ENCODE results near the gene MPV17.

DNA sequence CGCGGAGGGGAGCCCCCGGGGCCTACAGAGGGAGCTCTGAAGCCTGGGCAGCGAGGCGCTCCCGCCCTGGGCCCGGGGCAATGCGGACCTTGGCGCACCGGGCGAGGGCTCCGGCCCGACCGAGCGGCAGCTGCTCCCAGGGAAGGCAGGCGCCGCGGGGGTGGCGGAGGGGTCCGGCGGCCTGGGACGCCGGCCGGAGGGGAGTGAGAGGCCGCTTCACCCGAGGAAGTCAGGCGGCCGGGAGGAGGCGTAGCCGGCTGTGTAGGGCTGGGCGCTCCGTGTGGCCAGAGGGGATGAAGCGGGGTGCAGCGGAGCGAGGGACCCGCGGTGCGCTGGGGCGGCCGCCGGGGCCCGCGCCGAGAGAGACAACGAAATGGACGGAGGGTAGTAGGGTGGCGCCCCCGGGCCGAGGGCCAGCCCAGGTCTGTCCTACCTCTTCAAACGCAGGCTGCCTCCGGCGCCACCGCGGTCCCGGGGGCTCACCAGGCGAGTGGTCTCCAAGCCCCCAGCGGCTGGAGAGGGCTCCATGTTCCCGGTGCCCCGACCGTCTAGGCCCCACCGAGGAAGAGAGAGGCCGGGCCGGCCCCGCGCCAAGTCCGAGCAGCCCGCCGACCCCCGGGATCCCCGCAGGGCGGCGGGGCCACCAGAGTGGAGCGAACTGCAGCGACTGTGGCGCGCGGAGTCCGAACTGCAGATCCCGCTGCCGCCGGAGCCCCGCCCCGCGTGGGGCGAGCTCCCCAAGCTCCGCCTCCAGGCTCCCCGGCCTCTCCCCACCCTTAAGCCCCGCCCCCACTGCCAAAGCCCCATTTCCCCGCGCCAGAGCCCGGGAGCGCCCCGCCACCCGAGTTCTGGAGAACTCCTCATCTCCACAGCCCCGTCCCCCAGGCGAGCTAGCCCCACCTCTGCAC is 60.3 kb downstream of the MPV17 start, which contains the start of gene SLC30A3:
- TF ChIP-seq, protein P1, sequence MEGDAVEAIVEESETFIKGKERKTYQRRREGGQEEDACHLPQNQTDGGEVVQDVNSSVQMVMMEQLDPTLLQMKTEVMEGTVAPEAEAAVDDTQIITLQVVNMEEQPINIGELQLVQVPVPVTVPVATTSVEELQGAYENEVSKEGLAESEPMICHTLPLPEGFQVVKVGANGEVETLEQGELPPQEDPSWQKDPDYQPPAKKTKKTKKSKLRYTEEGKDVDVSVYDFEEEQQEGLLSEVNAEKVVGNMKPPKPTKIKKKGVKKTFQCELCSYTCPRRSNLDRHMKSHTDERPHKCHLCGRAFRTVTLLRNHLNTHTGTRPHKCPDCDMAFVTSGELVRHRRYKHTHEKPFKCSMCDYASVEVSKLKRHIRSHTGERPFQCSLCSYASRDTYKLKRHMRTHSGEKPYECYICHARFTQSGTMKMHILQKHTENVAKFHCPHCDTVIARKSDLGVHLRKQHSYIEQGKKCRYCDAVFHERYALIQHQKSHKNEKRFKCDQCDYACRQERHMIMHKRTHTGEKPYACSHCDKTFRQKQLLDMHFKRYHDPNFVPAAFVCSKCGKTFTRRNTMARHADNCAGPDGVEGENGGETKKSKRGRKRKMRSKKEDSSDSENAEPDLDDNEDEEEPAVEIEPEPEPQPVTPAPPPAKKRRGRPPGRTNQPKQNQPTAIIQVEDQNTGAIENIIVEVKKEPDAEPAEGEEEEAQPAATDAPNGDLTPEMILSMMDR (IDR thresholded peaks at IDR 0.05): no peak
- peak; percentile 24 for TF ChIP-seq EZH2 (IDR thresholded peaks at IDR 0.05; ENCODE audit: borderline replicate concordance, insufficient read depth, low read depth, low read length, poor library complexity, severe bottlenecking)

Data from B cell (primary cell).